ENCODE data around the gene NAA50. TPM values are rescaled to one million over a fixed set of nuclear protein-coding genes. Genes with fewer than 3 reads are reported as not detected.

NAA50 gene
- total and polyA plus RNA-seq, 10 of the 15 experiments (the other 5 are each of a cell fraction or from before 2014, with no cell fraction given) = 31.7 to 205 (median 110) TPM

- TF ChIP-seq PRDM15 (CRISPR knock-in tag; IDR thresholded peaks at IDR 0.05) = no peak
- TF ChIP-seq SMC3 (IDR thresholded peaks at IDR 0.05; ENCODE audit: borderline replicate concordance, low read length) = no peak
- TF ChIP-seq CUX1 (IDR thresholded peaks at IDR 0.05; ENCODE audit: insufficient replicate concordance, low read depth, low read length) = no peak
- TF ChIP-seq IRF4 (IDR thresholded peaks at IDR 0.05; ENCODE audit: low read depth, low read length) = no peak
- TF ChIP-seq ZNF207 (IDR thresholded peaks at IDR 0.05; ENCODE audit: borderline replicate concordance) = no peak
- no peak for TF ChIP-seq CREM (IDR thresholded peaks at IDR 0.05; ENCODE audit: low read depth)
Measured at GRCh38 chr3:113745756-113746547, at the start of gene NAA50 (continued).

Data from GM12878 (cell line).